ENCODE measurements around the gene PEX5L.

PEX5L gene

GRCh38 chr3:179811321-179812095 is 225.2 kb downstream of the PEX5L start:
- DNase-seq (ENCODE audit: extremely low spot score) = peak; percentile 50
- TF ChIP-seq ELF4 (IDR thresholded peaks at IDR 0.05) (no peak), PKNOX1 (IDR thresholded peaks at IDR 0.05) (no peak), ARNT (IDR thresholded peaks at IDR 0.05) (no peak), FOXK2 (IDR thresholded peaks at IDR 0.05) (no peak), SP1 (IDR thresholded peaks at IDR 0.05) (no peak), HDGF (IDR thresholded peaks at IDR 0.05; ENCODE audit: borderline replicate concordance) (no peak), FOXM1 (IDR thresholded peaks at IDR 0.05; ENCODE audit: borderline replicate concordance) (no peak), TARDBP (IDR thresholded peaks at IDR 0.05) (no peak), SUZ12 (IDR thresholded peaks at IDR 0.05) (no peak), ZNF384 (IDR thresholded peaks at IDR 0.05) (no peak), LEF1 (IDR thresholded peaks at IDR 0.05; ENCODE audit: borderline replicate concordance) (no peak), NFRKB (IDR thresholded peaks at IDR 0.05) (no peak), BHLHE40 (IDR thresholded peaks at IDR 0.05; ENCODE audit: borderline replicate concordance) (no peak), L3MBTL2 (conservative IDR thresholded peaks at IDR 0.05) (no peak)
- ChIA-PET POLR2A (no interaction called here), CTCF (interaction anchor here (0.8 to 1.5 kb wide), 3 partner anchors 40 to 784 kb away, joined by 3 read pairs; no protein-coding TSS in a partner anchor)

- CTCF ChIA-PET = no interaction called here
- TF ChIP-seq ZNF384 (IDR thresholded peaks at IDR 0.05) (no peak), BHLHE40 (IDR thresholded peaks at IDR 0.05; ENCODE audit: borderline replicate concordance) (no peak), ARNT (IDR thresholded peaks at IDR 0.05) (no peak), FOXM1 (IDR thresholded peaks at IDR 0.05; ENCODE audit: borderline replicate concordance) (no peak), FOXA1 (IDR thresholded peaks at IDR 0.05) (no peak), TARDBP (IDR thresholded peaks at IDR 0.05) (no peak), CTBP1 (IDR thresholded peaks at IDR 0.05; ENCODE audit: borderline replicate concordance) (no peak), L3MBTL2 (conservative IDR thresholded peaks at IDR 0.05) (no peak), SP1 (IDR thresholded peaks at IDR 0.05) (no peak), HDGF (IDR thresholded peaks at IDR 0.05; ENCODE audit: borderline replicate concordance) (no peak), PKNOX1 (IDR thresholded peaks at IDR 0.05) (no peak), ELF4 (IDR thresholded peaks at IDR 0.05) (no peak), NFRKB (IDR thresholded peaks at IDR 0.05) (no peak), LEF1 (IDR thresholded peaks at IDR 0.05; ENCODE audit: borderline replicate concordance) (no peak), SUZ12 (IDR thresholded peaks at IDR 0.05) (no peak), FOXK2 (IDR thresholded peaks at IDR 0.05) (no peak)
- POLR2A ChIA-PET = no interaction called here
- no peak for DNase-seq (ENCODE audit: extremely low spot score)
These were observed 227.1 kb downstream of the PEX5L start for GRCh38 chr3:179809639-179810038.

- ChIA-PET POLR2A (no interaction called here), CTCF (no interaction called here)
- TF ChIP-seq FOXM1 (IDR thresholded peaks at IDR 0.05; ENCODE audit: borderline replicate concordance) = no peak
- no peak for TF ChIP-seq SUZ12 (IDR thresholded peaks at IDR 0.05)
- TF ChIP-seq ELF4 (IDR thresholded peaks at IDR 0.05) = no peak
- DNase-seq (ENCODE audit: extremely low spot score) = no peak
These were observed 229.1 kb downstream of the PEX5L start for GRCh38 chr3:179807588-179807987.

GRCh38 chr3:179806177-179806576 is 230.6 kb downstream of the PEX5L start:
- TF ChIP-seq ARNT (IDR thresholded peaks at IDR 0.05) (no peak), TARDBP (IDR thresholded peaks at IDR 0.05) (no peak)
- CTCF ChIA-PET = no interaction called here
- DNase-seq (ENCODE audit: extremely low spot score) = no peak
- POLR2A ChIA-PET = no interaction called here

- DNase-seq (ENCODE audit: extremely low spot score) = no peak
- POLR2A ChIA-PET = no interaction called here
- CTCF ChIA-PET = no interaction called here
These were observed 234.9 kb downstream of the PEX5L start for GRCh38 chr3:179801856-179802255.

More at GRCh38 chr3:179801856-179802255, 234.9 kb downstream of the PEX5L start:
- TF ChIP-seq TARDBP (IDR thresholded peaks at IDR 0.05) (no peak), FOXA1 (IDR thresholded peaks at IDR 0.05) (no peak), CTBP1 (IDR thresholded peaks at IDR 0.05; ENCODE audit: borderline replicate concordance) (no peak), BHLHE40 (IDR thresholded peaks at IDR 0.05; ENCODE audit: borderline replicate concordance) (no peak), HDGF (IDR thresholded peaks at IDR 0.05; ENCODE audit: borderline replicate concordance) (no peak), PKNOX1 (IDR thresholded peaks at IDR 0.05) (no peak), LEF1 (IDR thresholded peaks at IDR 0.05; ENCODE audit: borderline replicate concordance) (no peak), ZNF384 (IDR thresholded peaks at IDR 0.05) (no peak), ARNT (IDR thresholded peaks at IDR 0.05) (no peak), SUZ12 (IDR thresholded peaks at IDR 0.05) (no peak), L3MBTL2 (conservative IDR thresholded peaks at IDR 0.05) (no peak), NFRKB (IDR thresholded peaks at IDR 0.05) (no peak), ELF4 (IDR thresholded peaks at IDR 0.05) (no peak), SP1 (IDR thresholded peaks at IDR 0.05) (no peak), FOXK2 (IDR thresholded peaks at IDR 0.05) (no peak), FOXM1 (IDR thresholded peaks at IDR 0.05; ENCODE audit: borderline replicate concordance) (no peak)

All from HEK293T (cell line).